SKM-1 (cell line): ENCODE data around the gene SHISA9.

Source experiments
- DNase-seq: peaks from one replicate; lab custom pipeline; 2025; ENCODE audit not compliant: unreplicated experiment; lab: John Stamatoyannopoulos, UW

SHISA9 gene

DNA sequence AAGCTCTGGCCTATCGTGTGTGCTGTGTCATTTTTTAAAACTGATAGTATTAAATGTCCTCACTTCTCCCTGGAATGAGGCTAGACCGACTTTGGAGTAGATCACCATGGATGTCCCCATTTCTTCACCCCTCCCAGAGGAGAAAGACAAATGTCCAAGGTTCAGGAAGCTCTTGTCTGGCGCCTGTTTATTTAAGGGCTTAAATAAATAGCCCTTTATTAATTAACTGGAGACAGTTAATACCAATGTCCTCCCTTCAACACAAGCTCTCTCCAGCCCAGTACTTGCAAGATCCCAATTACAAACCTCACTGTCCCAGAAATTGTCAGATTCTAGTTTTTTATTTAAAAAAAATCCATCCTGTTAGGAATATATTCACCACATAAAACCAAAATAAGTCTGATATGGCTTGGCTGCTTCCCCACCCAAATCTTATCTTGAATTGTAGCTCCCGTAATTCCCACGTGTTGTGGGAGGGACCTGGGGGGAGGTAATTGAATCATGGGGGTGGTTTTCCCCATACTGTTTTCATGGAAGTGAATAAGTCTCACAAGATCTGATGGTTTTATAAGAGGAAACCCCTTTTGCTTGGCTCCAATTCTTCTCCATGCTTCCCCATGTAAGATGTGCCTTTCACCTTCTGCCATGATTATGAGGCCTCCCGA lies 344.4 kb downstream of the SHISA9 start:
- no peak for DNase-seq

DNA sequence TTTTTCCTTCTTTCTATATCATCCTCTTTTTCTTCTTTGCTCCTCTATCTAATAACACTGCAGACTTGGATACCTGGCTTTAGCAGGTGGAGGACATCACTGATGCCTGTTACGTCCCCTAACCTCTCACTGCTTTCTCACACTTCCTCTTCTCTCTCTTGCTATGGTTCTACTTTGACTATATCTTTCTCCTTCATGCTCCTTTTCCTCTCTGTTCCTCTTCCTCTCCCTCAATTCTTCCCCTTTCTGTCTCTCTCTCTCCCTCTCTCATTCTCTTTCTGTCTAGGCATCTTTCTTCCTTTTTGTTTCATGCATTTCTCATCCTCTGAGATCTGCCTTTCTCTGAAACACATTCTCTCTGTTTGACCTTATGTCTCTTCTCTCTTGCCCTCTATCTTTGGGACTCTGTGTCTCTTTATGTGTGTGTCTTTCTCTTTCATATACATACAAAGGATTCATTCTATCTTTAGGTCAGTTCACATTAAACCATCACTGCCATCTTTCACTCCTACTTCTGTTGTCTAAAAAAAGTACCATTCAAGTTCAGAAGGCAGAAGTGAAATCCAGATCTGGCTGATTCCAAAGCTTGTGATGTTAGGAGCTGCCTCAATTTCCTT lies 353.7 kb downstream of the SHISA9 start:
- no peak for DNase-seq

DNA sequence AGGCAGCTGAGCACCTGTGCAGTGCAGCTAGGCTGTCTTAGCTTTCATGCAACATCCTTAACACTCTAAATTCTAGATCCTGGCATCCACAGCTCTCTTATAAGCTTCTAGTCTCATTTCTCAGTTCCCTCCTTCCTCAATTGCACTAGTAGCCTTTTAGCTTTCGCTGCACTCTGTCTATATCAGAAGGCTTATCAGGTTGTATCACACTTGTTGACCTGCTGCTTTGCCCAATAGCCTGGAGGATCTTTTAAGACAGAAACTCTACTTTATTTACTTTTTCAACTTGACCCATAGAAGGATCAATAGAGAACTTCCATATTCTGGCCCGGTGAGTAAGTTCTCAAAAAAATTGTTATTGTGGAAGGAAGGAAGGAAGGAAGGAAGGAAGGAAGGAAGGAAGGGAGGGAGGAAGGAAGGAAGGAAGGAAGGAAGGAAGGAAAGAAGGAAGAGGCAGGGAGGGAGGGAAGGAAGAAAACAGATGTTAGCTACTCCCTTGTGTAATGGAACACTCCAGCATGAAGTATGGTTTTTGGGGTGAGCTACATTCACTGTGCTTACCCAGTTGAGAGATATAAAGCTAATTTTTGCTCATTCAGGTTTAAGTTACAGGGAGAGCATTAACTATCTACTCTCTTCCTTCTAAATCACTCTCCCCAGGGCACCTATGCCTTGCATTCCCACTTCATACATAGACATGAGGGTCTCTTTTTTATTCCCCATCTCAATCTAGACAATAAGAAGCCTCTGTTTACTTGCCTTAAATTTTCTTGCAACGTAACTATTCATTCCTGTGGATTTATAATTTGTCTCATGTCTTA lies 361.1 kb downstream of the SHISA9 start:
- DNase-seq: no peak

DNA sequence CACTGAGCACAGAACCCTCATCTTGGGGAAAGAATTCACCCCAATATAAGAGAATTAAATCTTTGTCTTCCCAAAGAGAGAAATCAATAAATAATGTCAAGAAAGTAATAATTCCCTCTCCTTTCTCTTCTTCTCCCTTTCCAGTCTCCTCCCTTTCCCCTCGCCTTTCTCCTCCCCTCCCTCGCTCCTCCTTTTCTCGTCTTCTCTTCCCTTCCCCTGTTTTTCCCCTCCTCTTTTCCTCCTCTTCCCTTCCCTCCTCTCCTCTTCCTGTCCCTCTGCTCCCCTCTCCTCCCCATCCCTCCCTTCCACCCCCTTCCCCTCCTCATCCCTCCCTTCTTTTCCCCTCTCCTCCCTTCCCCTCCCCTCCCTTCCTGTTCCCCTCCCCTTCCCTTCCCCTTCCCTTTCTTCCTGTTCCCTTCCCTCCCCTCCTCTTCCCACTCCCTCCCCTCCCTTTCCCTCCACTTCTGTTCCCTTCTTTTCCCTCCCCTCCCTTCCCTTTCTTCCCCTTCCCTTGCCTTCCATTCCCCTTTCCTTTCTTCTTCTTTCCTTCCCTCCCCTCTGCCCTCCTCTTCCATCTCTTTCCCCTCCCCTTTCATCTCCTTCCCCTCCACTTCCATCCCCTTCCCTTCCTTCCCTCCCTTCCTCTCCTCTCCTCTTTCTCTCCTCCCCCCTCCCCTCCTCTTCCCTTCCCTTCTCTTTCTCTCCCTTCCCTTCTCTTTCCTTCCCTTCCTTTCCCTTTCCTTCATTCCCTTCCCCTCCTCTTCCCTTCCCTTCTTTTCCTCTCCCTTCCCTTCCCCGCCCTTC lies 363.6 kb downstream of the SHISA9 start:
- DNase-seq: no peak

DNA sequence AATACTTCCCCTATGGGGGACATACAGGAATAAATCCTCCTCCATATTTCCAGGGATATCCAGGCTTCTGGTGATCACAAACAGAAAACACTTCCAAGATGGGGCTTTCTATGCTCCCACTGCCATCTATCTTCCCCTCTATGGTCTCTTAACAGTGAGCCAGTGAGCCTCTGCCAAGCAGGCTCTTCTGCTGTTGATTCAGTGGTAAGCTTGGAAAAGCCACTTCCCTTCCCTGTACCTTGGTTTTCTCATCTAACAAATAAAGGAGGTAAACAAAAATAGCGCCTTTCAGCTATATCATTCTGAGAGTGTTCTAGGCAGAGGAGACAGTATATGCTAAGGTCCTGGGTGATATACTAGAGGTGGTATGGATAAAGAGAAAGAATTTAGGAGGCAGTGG lies 368.0 kb downstream of the SHISA9 start:
- DNase-seq: no peak

DNA sequence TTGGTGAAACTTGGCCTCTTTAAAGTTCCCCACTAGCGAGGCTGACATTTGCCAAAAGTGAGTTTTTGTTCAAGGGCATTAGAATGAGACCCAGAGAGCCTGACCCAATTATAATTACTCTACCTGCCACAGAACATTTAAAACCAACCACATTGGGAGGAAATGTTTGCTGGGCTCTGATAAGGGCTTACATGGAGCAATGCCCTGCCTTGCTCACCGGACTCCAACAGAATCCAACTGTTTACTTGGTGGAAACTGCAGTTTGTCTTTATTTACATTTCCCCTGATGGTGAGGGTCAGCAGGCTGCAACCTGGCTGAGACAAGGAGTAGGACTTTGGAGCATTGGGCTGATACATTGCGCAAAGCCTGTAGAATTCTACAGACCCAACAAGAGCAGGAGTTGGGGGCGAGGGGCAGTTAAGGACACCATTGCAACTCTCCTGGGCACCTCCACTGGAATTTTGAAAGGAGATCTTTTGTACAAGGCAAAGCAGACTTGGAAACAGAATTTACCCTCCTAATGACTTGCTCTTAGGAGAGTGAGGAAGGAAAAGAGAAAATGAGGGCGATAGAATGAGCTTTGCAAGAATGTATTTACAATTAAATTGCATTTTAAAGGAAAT lies 368.6 kb downstream of the SHISA9 start:
- no peak for DNase-seq

DNA sequence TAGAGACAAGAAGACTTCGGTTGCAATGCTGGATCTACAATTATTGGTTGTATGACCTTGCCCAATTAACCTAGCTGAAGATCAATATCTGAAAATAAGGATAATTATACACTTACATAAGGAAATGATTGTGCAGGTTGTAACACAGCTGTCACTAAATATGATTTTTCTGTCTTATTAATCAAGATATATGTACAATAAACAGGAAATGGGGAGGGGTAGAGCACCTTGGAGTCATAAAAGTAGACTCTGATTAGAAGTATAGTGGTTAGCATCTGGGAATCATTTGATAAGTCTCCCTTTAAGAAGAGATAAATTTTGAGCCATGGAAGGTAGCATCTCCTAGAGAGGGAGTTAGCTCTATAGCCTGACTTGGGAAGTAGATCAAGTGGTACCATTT lies 369.2 kb downstream of the SHISA9 start:
- DNase-seq: no peak

DNA sequence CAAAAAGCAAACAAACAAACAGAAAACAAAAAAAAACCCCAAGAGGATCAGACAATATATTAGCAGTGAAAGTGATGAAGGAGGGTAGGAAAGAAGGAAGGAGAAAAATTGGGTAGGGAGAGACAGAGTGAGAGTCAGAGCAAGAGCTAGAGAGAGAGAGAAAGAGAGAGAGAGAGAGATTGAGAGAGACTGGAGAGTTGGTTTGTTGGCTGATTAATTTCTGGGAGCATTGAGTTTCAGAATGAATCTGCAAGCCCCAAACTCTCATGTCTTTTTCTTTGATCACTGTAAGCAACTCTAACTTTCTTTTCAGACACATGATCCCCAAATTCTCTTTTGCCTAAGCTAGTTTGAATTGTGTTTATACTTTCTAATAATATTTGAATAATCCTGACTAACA lies 388.1 kb downstream of the SHISA9 start:
- DNase-seq: no peak
